Esophagus muscularis mucosa (tissue), 4 donors: ENCODE results near the gene PFDN2. TPM values are rescaled to one million over a fixed set of nuclear protein-coding genes. Genes with fewer than 3 reads are reported as not detected.

Experiments
- DNase-seq: peaks from one replicate; pipeline ENCODE4 v3.0.0-alpha.2; 2017; ENCODE audit errors: extremely low spot score
- H3K27ac ChIP-seq, 4 donors: fragments of 200-600 bp; sonication (generic); replicated peaks in 1 of 4; 1 replicate in 3 of 4; 2 replicates in 1 of 4; pipeline ENCODE4 v1.5.1; 2016 to 2019; ENCODE audit warnings: mild to moderate bottlenecking in 1 of 4
- H3K27me3 ChIP-seq, 4 donors: fragments of 200-600 bp; sonication (generic); one replicate each; pipeline versions ENCODE4 v1.5.1 to v1.6.0; 2016 to 2019
- H3K36me3 ChIP-seq, 4 donors: fragments of 200-600 bp; sonication (generic); one replicate each; pipeline ENCODE4 v1.5.1; 2016 to 2019
- H3K4me1 ChIP-seq, 4 donors: fragments of 200-600 bp; sonication (generic); one replicate each; pipeline ENCODE4 v1.5.1; 2016 to 2019
- H3K4me3 ChIP-seq, 4 donors: fragments of 200-600 bp; sonication (generic); 1 replicate in 2 of 4; 2 replicates in 2 of 4; pipeline ENCODE4 v1.5.1; 2016 to 2019; ENCODE audit warnings: mild to moderate bottlenecking in 4 of 4, moderate library complexity in 1 of 4
- H3K9me3 ChIP-seq, 4 donors: fragments of 200-600 bp; sonication (generic); 1 replicate in 3 of 4; 2 replicates in 1 of 4; pipeline ENCODE4 v1.5.1; 2016 to 2019
- EP300 ChIP-seq: sonication (generic); formaldehyde crosslinking; IDR thresholded peaks from one replicate; pipeline ENCODE4 v1.6.1; 2017; ENCODE audit warnings: antibody characterized with exemption
- POLR2A ChIP-seq: fragments of 450-650 bp; IDR thresholded peaks from one replicate; pipeline ENCODE4 v1.6.1; 2017; ENCODE audit warnings: antibody characterized with exemption, moderate library complexity, mild to moderate bottlenecking, low read depth
- POLR2AphosphoS5 ChIP-seq, 2 donors: sonication (generic); formaldehyde crosslinking; IDR thresholded peaks; one replicate each; pipeline ENCODE4 v1.6.1; 2017; ENCODE audit warnings: antibody characterized with exemption in 2 of 2
- WGBS: methylation state at CpG from one replicate; pipeline ENCODE4 v1.1.5; 2018; 5-methylcytosine and 5-hydroxymethylcytosine counted together
- intact Hi-C: fragments of 100-400 bp; cut with DNase I; formaldehyde crosslinking; loops from one replicate; pipeline ENCODE4 v1.15.1; 2023
- total RNA-seq, 4 donors: library from RNA; depleted of rRNA; stranded (reverse); fragments of >200 nt; gene quantifications; one replicate each; pipeline versions ENCODE4 v1.1.0 to v1.2.1, GENCODE V29; 2016
- TF ChIP-seq, protein P1 (sequence below), 3 experiments: fragments of 200-600 bp in 2 of 3; fragments of 450-650 bp in 1 of 3; sonication (generic) in 2 of 3; IDR thresholded peaks; one replicate each; pipeline ENCODE4 v1.5.1; 2017 to 2019; ENCODE audit warnings: antibody characterized with exemption in 3 of 3, mild to moderate bottlenecking in 2 of 3, moderate library complexity in 1 of 3

PFDN2 gene
- total RNA-seq, 4 donors from 2014 or later, result 19.5 to 52.0 (median 40.5) TPM

DNA sequence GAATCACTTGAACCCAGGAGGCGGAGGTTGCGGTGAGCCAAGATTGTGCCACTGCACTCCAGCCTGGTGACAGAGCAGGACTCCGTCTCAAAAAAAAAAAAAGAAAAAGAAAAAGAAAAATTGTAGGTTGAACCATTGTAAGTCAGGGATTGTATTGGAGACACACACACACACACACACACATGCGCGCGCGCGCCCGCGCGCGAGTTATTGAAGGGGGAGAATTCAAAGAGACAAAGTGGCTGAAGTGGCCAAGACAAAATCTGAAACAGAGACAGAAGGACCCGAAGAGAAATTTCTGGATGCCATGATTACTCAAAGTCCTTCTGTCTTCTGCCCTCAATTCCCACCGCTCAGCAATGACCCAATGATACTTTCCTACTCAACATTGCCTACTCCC is 23.4 kb downstream of the PFDN2 start:
- Histone ChIP-seq H3K27ac (no peak overlapping the region), H3K27me3 (peaks cover 0 to 3% (median 1%) of the 10 kb centered on the region in 4 donors), H3K9me3 (no peaks in the 10 kb centered on the region), H3K4me3 (no peak overlapping the region), H3K4me1 (peaks cover 18 to 29% (median 24%) of the 10 kb centered on the region in 4 donors), H3K36me3 (peaks cover 0 to 3% (median 0%) of the 10 kb centered on the region in 4 donors)
- 96% methylated on average over 14 of the region's 14 CpGs for WGBS
- no peak for TF ChIP-seq POLR2A
- TF ChIP-seq, protein P1, sequence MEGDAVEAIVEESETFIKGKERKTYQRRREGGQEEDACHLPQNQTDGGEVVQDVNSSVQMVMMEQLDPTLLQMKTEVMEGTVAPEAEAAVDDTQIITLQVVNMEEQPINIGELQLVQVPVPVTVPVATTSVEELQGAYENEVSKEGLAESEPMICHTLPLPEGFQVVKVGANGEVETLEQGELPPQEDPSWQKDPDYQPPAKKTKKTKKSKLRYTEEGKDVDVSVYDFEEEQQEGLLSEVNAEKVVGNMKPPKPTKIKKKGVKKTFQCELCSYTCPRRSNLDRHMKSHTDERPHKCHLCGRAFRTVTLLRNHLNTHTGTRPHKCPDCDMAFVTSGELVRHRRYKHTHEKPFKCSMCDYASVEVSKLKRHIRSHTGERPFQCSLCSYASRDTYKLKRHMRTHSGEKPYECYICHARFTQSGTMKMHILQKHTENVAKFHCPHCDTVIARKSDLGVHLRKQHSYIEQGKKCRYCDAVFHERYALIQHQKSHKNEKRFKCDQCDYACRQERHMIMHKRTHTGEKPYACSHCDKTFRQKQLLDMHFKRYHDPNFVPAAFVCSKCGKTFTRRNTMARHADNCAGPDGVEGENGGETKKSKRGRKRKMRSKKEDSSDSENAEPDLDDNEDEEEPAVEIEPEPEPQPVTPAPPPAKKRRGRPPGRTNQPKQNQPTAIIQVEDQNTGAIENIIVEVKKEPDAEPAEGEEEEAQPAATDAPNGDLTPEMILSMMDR (IDR thresholded peaks at IDR 0.05), result no peak
- no peak for TF ChIP-seq EP300
- no peak for DNase-seq
- intact Hi-C loops, result no loop called here

DNA sequence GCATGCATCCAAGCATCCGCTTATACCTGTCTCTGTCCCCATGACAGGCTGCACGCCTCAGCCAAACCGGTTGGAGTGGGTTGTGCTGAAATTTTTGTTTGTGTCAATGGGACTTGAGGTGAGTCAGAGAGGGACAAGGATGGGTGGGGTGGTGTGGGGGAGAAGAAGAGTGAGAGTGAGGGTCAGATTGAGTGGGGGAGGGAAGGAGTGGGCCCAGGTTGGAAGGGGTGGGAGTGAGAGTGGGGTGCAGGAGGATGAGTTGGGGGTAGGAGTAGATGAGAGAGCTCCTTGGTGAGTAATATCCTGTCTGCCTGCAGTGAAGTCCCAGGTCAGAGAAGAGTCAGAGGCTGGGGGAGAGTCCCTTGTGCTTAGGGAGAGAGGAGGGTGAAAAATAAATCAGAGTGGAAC is 25.2 kb downstream of the PFDN2 start:
- no peaks in the 10 kb centered on the region for H3K36me3 ChIP-seq
- peaks cover 9 to 12% (median 10%) of the 10 kb centered on the region in 4 donors for H3K4me1 ChIP-seq
- H3K4me3 ChIP-seq, result no peak overlapping the region
- DNase-seq, result no peak
- peaks cover 0 to 17% (median 1%) of the 10 kb centered on the region in 4 donors for H3K27me3 ChIP-seq
- no peak for TF ChIP-seq EP300
- TF ChIP-seq POLR2AphosphoS5 (IDR thresholded peaks at IDR 0.05), result no peak
- TF ChIP-seq, protein P1 (IDR thresholded peaks at IDR 0.05), result no peak
- no peak for TF ChIP-seq POLR2A
- intact Hi-C loops, result no loop called here
- no peaks in the 10 kb centered on the region for H3K9me3 ChIP-seq
- no peak overlapping the region for H3K27ac ChIP-seq
- WGBS, result 77% methylated on average over 3 of the region's 3 CpGs

DNA sequence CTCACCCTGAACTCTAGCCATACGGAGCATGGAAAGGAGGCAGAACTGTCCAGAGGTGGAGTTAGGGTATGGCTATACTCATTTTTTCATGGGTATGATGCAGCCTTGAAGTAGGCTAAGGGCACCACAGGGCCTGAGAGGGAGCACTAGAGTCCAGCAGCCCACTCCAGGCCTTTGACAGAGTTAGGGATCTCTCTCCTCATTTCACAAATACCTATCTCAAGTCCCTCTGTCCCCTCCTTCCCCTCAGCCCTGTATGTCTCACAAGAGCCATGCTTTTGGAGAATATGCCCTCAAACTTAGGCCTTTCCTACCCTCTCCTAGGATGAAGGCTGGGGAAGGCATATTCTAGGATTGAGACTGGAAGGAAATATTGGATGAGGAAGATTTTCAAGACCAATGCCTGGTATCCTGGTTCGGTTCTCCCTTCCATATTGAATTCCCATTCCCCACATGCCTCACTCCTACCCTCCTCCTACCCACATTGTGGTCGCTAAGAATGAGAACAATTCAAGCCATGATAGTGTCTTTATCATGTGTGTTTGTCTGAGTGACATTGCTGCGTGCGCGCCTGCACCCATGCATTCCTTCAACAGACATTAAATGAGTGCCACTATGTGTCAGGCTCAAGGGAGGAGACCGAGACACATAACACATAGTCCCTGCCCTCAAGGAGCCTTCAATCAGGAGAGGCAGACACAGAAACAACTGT is 25.9 kb downstream of the PFDN2 start:
- H3K9me3 ChIP-seq, result no peaks in the 10 kb centered on the region
- 97% methylated on average over 6 of the region's 7 CpGs for WGBS
- intact Hi-C loops, result no loop called here
- no peak overlapping the region for H3K27ac ChIP-seq
- peaks cover 0 to 17% (median 0%) of the 10 kb centered on the region in 4 donors for H3K27me3 ChIP-seq
- H3K4me3 ChIP-seq, result no peak overlapping the region
- no peak for TF ChIP-seq POLR2A
- TF ChIP-seq POLR2AphosphoS5 (IDR thresholded peaks at IDR 0.05), result no peak
- TF ChIP-seq, protein P1 (IDR thresholded peaks at IDR 0.05), result no peak
- TF ChIP-seq EP300, result no peak
- H3K4me1 ChIP-seq, result peaks cover 3 to 5% (median 5%) of the 10 kb centered on the region in 4 donors
- no peak for DNase-seq
- H3K36me3 ChIP-seq, result no peaks in the 10 kb centered on the region

DNA sequence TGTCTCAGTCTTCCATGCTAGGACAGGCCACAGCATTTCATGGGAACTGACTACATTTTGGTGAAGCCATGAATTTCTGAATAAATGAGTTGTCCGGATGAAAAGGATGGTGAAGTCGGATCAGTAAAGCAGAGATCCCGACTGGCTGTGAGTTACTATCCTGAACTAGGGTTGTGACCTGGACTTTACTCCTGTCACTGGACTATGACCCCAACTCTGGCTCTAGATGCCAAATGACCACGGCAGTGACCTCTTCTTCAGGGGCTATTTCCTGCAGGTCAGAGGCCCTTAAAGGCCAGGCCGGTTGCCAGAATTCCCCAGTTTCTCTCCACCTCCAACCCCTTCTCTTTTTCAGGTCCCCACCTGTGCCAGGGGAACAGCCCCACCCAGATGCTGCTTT is 26.7 kb downstream of the PFDN2 start:
- Histone ChIP-seq H3K27ac (no peak overlapping the region), H3K4me3 (no peak overlapping the region), H3K4me1 (no peaks in the 10 kb centered on the region), H3K9me3 (no peaks in the 10 kb centered on the region), H3K27me3 (peaks cover 0 to 17% (median 0%) of the 10 kb centered on the region in 4 donors), H3K36me3 (no peaks in the 10 kb centered on the region)
- TF ChIP-seq POLR2A, result no peak
- TF ChIP-seq EP300, result no peak
- TF ChIP-seq POLR2AphosphoS5 (IDR thresholded peaks at IDR 0.05), result no peak
- DNase-seq, result no peak
- WGBS, result 89% methylated on average over 5 of the region's 5 CpGs
- intact Hi-C loops, result no loop called here

DNA sequence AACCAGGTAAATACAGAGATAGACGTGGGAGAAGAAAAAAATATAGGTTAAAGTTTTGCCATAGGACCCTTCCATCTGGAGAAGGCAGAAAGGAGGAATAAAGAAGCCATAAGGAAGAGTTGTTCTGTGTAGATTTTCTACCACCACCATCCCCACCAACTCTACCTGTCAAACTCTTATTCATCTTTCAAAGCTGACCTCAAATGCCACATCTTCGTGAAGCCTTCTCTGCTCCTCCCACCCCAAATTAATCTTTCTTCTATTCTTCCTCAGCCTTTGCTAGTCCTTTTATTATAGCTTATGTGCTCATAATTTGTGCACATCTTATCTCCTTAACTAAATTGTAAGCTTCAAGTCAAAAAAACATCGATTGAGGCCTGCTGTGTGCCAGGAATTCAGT is 27.2 kb downstream of the PFDN2 start:
- H3K27me3 ChIP-seq, result peaks cover 0 to 17% (median 0%) of the 10 kb centered on the region in 4 donors
- no peak overlapping the region for H3K27ac ChIP-seq
- H3K36me3 ChIP-seq, result no peaks in the 10 kb centered on the region
- no peak overlapping the region for H3K4me3 ChIP-seq
- 73% methylated on average over 3 of the region's 3 CpGs for WGBS
- TF ChIP-seq POLR2A (no peak), POLR2AphosphoS5 (IDR thresholded peaks at IDR 0.05) (no peak), EP300 (no peak)
- TF ChIP-seq, protein P1 (IDR thresholded peaks at IDR 0.05), result no peak
- DNase-seq, result no peak
- H3K9me3 ChIP-seq, result no peaks in the 10 kb centered on the region
- intact Hi-C loops, result no loop called here
- H3K4me1 ChIP-seq, result no peaks in the 10 kb centered on the region
